Esophagus mucosa (tissue), 1 donor: ENCODE results near the gene ARL17B. TPM values are rescaled to one million over a fixed set of nuclear protein-coding genes. Genes with fewer than 3 reads are reported as not detected.
"Not testable (repeated sequence)": the region's sequence is repeated elsewhere in the genome, so short reads cannot be mapped to it uniquely, and the experiment has no call there.

Experiments
- ATAC-seq: fragments of 200-7000 bp; cut with Tn5 transposase; one replicate; pipeline ENCODE4 v1.9.1; 2020
- total RNA-seq: library from RNA; stranded (reverse); gene quantifications from one replicate; pipeline ENCODE4 v1.2.4, GENCODE V29; 2023
- donor health status: DM: yes; HTN: yes; CAD: no.

The ARL17B gene
- total RNA-seq, 1 donor from 2014 or later: 6.6 TPM

DNA sequence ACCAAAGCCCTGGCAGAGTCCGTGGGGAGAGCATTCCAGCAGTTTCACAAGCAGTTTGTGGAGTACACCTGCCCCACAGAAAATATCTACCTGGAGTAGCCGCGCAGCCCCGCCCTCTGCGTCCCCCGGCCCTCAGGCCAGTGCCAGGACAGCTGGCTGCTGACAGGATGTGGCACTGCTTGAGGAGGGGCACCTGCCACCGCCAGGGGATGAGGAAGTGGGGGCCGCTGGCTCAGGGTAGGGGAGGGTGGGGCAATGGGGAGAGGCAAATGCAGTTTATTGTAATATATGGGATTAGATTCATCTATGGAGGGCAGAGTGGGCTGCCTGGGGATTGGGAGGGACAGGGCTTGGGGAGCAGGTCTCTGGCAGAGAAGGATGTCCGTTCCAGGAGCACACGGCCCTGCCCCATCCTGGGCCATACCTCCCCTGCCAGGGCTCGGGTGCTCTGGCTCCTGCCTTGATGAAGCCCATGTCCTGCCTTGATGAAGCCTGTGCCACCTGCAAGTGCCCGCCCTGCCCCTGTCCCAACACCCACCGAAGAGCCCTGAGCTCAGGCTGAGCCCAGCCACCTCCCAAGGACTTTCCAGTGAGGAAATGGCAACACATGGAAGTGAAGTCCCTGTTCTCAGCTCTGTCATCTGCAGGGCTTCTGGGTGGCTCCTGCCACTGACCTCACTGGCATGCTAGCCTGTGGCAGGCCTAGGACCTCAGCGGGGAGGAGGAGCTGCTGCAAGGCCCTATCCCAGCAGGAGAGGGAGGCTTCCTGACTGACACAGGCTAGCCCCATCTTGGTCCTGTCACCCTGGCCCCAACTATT lies 116.4 kb downstream of the ARL17B start:
- peak; percentile 50 for ATAC-seq

DNA sequence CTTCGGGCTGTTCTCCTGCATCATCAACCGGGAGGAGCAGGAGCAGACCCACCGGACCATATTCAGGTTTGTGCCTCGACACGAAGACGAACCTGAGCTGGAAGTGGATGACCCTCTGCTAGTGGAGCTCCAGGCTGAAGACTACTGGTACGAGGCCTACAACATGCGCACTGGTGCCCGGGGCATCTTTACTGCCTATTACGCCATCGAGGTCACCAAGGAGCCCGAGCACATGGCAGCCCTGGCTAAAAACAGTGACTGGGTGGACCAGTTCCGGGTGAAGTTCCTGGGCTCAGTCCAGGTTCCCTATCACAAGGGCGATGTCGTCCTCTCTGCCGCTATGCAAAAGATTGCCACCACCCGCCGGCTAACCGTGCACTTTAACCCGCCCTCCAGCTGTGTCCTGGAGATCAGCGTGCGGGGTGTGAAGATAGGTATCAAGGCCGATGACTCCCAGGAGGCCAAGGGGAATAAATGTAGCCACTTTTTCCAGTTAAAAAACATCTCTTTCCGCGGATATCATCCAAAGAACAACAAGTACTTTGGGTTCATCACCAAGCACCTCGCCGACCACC lies 117.1 kb downstream of the ARL17B start:
- peak; percentile 27 for ATAC-seq

DNA sequence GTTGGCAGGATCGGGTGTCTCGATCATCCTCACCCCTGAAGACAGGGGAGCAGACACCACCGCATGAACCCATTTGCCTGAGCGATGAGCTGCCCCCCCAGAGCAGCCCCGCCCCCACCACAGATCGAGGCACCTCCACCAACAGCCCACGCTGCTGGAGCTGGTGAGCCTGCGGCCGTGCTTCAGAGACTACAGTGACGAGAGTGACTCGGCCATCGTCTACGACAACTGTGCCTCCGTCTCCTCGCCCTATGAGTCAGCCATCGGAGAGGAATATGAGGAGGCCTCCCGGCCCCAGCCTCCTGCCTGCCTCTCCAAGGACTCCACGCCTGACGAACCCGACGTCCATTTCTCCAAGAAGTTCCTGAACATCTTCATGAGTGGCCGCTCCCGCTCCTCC lies 117.6 kb downstream of the ARL17B start:
- ATAC-seq: peak; percentile 55

DNA sequence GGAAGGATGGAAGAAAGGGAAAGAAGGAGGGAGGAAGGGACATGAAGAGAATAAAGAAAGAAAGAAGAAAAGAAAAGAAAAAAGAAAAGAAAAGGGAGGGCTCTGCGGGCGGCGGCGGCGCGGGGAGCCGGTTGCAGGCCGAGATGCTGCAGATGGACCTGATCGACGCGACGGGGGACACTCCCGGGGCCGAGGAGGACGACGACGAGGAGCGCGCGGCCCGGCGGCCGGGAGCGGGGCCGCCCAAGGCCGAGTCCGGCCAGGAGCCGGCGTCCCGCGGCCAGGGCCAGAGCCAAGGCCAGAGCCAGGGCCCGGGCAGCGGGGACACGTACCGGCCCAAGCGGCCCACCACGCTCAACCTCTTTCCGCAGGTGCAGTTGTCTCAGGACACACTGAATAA lies 118.1 kb downstream of the ARL17B start:
- ATAC-seq: peak; percentile 30

DNA sequence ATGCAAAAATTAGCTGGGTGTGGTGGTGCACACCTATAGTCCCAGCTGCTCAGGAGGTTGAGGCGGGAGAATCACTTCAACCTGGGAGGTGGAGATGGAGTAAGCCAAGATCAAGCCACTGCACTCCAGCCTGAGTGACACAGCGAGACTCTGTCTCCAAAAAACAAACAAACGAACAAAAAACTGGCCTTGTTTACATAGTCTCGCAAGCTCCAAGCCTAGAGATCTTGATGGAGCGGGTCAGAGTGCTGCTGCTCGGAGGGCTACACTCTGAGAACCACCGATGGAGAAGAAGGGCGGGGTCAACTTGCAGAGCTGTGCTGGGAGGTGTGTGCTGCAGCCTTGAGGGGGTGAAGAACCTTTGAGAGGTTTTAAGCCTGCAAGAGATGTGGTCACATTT lies 130.2 kb downstream of the ARL17B start:
- ATAC-seq: not testable (repeated sequence)

DNA sequence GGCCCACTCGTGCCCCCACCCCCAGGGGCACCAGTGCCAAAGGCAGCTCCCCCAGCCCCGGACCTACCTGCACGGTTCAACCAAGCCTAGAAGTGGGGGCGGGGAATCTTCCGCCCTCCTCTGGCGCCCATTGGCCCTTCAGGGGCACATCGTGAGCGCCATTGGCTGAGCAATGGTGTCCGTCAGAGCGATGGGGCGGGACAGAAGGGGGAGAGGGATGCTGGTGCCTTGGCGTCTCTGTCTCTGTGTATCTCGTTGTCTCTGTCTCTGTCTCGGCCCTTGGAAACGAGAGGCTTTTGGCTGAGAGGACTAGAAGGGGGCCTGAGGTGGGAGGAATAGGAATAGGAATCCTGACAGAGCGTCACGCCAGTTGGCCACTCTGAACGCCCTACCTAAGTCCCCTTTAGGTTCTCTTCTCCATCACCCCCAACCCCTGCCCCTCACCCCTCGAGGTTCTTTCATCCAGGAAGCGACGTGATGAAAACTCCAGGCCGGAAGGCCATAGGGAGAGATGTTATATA lies 136.2 kb downstream of the ARL17B start:
- peak; percentile 97 for ATAC-seq

DNA sequence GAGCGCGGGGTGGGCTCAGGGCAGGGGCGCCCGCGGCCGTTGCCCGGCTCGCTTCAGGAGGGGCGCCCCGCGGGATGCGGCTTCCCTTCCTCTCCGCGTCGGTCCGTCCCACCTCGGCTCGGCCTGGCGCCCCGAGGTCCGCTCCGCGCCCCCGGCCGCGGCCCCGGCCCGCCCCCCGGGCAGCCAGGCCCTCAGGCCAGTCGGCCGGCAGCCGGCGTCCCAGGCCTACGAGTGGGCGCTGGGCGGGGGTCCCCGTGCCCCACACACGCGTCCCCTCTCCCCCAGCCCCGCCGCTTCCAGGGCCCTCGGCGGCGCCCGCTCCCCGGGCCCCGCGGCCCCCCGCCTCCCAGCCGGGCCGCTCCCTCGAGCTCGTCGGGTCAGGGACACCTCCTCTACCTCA lies 136.7 kb downstream of the ARL17B start:
- ATAC-seq: peak; percentile 12

Other genes starting within 250 kb of the ARL17B start
- 56.2 TPM for gene KANSL1, start 168.3 kb downstream of the ARL17B start, total RNA-seq
- gene LRRC37A, start 66.6 kb downstream of the ARL17B start, total RNA-seq: 1.4 TPM
- gene LRRC37A2, start 150.7 kb upstream of the ARL17B start, total RNA-seq: 5.0 TPM
- gene ARL17A, start 217.9 kb upstream of the ARL17B start, total RNA-seq: 8.6 TPM
- 41.8 TPM for gene NSF, start 228.9 kb upstream of the ARL17B start, total RNA-seq